ENCODE data around the gene RYR2. TPM values are rescaled to one million over a fixed set of nuclear protein-coding genes. Genes with fewer than 3 reads are reported as not detected.

The RYR2 gene
- total RNA-seq, 1 experiment from 2014 or later = 3.4 TPM

DNA sequence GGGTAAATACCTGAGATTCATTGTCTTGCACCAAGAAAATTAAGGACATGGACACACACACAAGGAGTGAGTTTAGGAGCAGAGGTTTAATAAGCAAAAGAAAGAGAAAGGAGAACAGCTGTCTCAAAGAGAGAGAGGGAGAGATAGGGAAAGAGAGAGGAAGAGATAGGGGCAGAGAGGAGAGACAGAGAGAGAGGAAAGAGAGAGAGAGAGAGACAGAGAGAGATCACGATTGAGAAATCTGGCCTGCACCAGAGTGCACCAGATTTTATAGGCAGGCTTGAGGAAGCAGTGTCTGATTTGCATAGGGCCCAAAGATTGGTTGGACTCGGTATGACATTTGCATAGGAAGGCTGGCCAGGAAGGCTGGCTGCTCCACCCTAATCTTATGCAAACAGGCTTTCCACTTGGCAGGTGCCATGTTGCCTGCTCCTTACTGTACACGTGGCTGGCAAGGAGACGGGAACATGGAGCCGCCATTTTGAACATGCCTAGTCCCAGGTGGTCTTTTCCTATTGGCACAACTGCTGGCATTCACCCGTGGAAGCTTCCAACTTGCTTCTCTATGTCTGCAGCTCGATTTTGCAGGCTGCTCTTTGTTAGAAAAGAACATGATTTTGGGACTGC lies 428.8 kb downstream of the RYR2 start:
- no peaks in the 10 kb centered on the region for H3K27me3 ChIP-seq (ENCODE audit: insufficient read depth, low read length)
- WGBS (ENCODE audit: extremely low coverage, insufficient read length, low lambda C conversion rate) = no CpG with 5 or more reads among the region's 7 CpGs
- no peak overlapping the region for H2BK15ac ChIP-seq (ENCODE audit: low read depth, low read length)
- H3K79me2 ChIP-seq (ENCODE audit: insufficient read depth, low read length) = no peaks in the 10 kb centered on the region
- Mint-ChIP-seq H3K4me1 (peaks cover 0 to 3% of the 10 kb centered on the region in 2 experiments; a peak in 1 of 4 replicates), H3K27ac (peak overlapping the region; percentile 7 to 27 (median 7); a peak in 1 of 7 replicates), H3K4me3 (no peak overlapping the region), H3K27me3 (ENCODE audit: low read depth) (no peaks in the 10 kb centered on the region), H3K36me3 (ENCODE audit: insufficient read depth in 1 of 3, low read depth in 3 of 3) (peaks cover 0 to 5% (median 2%) of the 10 kb centered on the region in 3 experiments; a peak in 4 of 7 replicates), H3K9me3 (no peaks in the 10 kb centered on the region; a peak in 1 of 5 replicates)
- no peak overlapping the region for H3K23ac ChIP-seq (ENCODE audit: insufficient read length, low read depth, low read length)
- H3T11ph ChIP-seq (ENCODE audit: low read length) = no peak overlapping the region
- no peaks in the 10 kb centered on the region for H3K9me3 ChIP-seq (ENCODE audit: control insufficient read depth, low read depth, low read length)
- no peak overlapping the region for H3K4ac ChIP-seq (ENCODE audit: low read depth, low read length)
- H3K4me1 ChIP-seq (ENCODE audit: insufficient read depth, low read length) = no peaks in the 10 kb centered on the region
- no peak overlapping the region for H4K91ac ChIP-seq (ENCODE audit: insufficient read length, low read depth, low read length)
- H3K56ac ChIP-seq (ENCODE audit: insufficient read length, low read depth, low read length) = no peak overlapping the region
- no peak overlapping the region for H2AFZ ChIP-seq (ENCODE audit: low read length)
- H2BK12ac ChIP-seq (ENCODE audit: insufficient read length, low read depth, low read length) = no peak overlapping the region
- H2BK20ac ChIP-seq (ENCODE audit: low read depth, low read length, poor library complexity, severe bottlenecking) = no peak overlapping the region
- H3K4me2 ChIP-seq (ENCODE audit: insufficient read depth, insufficient read length, low read length) = no peak overlapping the region
- H4K8ac ChIP-seq (replicated peaks; ENCODE audit: insufficient read length, low read depth, low read length) = no peak overlapping the region
- no peaks in the 10 kb centered on the region for H4K20me1 ChIP-seq (ENCODE audit: control insufficient read depth, insufficient read depth, insufficient read length)
- no peaks in the 10 kb centered on the region for H3K23me2 ChIP-seq (ENCODE audit: insufficient read length, low read depth, low read length, poor library complexity, severe bottlenecking)
- no peak overlapping the region for H3K14ac ChIP-seq (ENCODE audit: insufficient read depth, low read length)
- no peak overlapping the region for H2BK120ac ChIP-seq (ENCODE audit: low read depth, low read length, poor library complexity, severe bottlenecking)
- H2BK5ac ChIP-seq (ENCODE audit: insufficient read length, low read length) = no peak overlapping the region
- no peaks in the 10 kb centered on the region for H3K79me1 ChIP-seq (ENCODE audit: insufficient read depth, low read depth, low read length, poor library complexity, severe bottlenecking)
- no peak overlapping the region for H2AK5ac ChIP-seq (ENCODE audit: insufficient read length, low read length)
- no peak overlapping the region for H3K27ac ChIP-seq (ENCODE audit: insufficient read length, low read depth, low read length)
- no peak overlapping the region for H4K5ac ChIP-seq (ENCODE audit: insufficient read length, low read depth, low read length)
- TF ChIP-seq, protein P1, sequence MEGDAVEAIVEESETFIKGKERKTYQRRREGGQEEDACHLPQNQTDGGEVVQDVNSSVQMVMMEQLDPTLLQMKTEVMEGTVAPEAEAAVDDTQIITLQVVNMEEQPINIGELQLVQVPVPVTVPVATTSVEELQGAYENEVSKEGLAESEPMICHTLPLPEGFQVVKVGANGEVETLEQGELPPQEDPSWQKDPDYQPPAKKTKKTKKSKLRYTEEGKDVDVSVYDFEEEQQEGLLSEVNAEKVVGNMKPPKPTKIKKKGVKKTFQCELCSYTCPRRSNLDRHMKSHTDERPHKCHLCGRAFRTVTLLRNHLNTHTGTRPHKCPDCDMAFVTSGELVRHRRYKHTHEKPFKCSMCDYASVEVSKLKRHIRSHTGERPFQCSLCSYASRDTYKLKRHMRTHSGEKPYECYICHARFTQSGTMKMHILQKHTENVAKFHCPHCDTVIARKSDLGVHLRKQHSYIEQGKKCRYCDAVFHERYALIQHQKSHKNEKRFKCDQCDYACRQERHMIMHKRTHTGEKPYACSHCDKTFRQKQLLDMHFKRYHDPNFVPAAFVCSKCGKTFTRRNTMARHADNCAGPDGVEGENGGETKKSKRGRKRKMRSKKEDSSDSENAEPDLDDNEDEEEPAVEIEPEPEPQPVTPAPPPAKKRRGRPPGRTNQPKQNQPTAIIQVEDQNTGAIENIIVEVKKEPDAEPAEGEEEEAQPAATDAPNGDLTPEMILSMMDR (conservative IDR thresholded peaks at IDR 0.05) = no peak
- DNase-seq = peak; percentile 39
- H3K9ac ChIP-seq (ENCODE audit: extremely low read depth, insufficient read length, low read length) = no peak overlapping the region
- H3K18ac ChIP-seq (ENCODE audit: insufficient read length, low read depth, low read length) = no peak overlapping the region
